ENCODE results near the gene PKMYT1.

GRCh38 chr16:2981177-2981898, 1.1 kb upstream of the PKMYT1 start:
- TF ChIP-seq CTCF (IDR thresholded peaks at IDR 0.05): no peak
- TF ChIP-seq POLR2A (IDR thresholded peaks at IDR 0.05): no peak

All from testis (tissue), 2 donors.